Rectal smooth muscle tissue (tissue), 1 donor: Measurements from ENCODE around the gene DHRS7B.
"Not testable (repeated sequence)": the region's sequence is repeated elsewhere in the genome, so short reads cannot be mapped to it uniquely, and the experiment has no call there.

ENCODE experiments used
- H3K27ac ChIP-seq: one replicate; pipeline ENCODE4 v1.7.0; 2013; ENCODE audit warnings: low read depth, low read length, inconsistent platforms
- H3K27me3 ChIP-seq: one replicate; pipeline ENCODE4 v1.7.0; 2013; ENCODE audit warnings: low read length; ENCODE audit not compliant: control insufficient read depth, insufficient read depth
- H3K36me3 ChIP-seq: one replicate; pipeline ENCODE4 v1.7.0; 2013; ENCODE audit warnings: low read length; ENCODE audit not compliant: control insufficient read depth, insufficient read depth
- H3K4me1 ChIP-seq: one replicate; pipeline ENCODE4 v1.7.0; 2013; ENCODE audit warnings: low read length; ENCODE audit not compliant: control insufficient read depth, insufficient read depth
- H3K4me3 ChIP-seq: one replicate; pipeline ENCODE4 v1.7.0; 2013; ENCODE audit warnings: low read length
- H3K9ac ChIP-seq: one replicate; pipeline ENCODE4 v1.7.0; 2013; ENCODE audit warnings: low read length

Gene DHRS7B

GRCh38 chr17:21143695-21144094 is 16.9 kb downstream of the DHRS7B start:
- Histone ChIP-seq H3K9ac (no peak overlapping the region), H3K27ac (no peak overlapping the region), H3K4me1 (no peaks in the 10 kb centered on the region), H3K4me3 (no peak overlapping the region), H3K36me3 (no peaks in the 10 kb centered on the region), H3K27me3 (no peaks in the 10 kb centered on the region)

- H3K4me1 ChIP-seq, H3K27ac ChIP-seq, H3K36me3 ChIP-seq, H3K9ac ChIP-seq, H3K27me3 ChIP-seq, H3K4me3 ChIP-seq: not testable (repeated sequence)
These were observed 17.5 kb downstream of the DHRS7B start for GRCh38 chr17:21144299-21144698.

GRCh38 chr17:21146362-21147015 is 19.7 kb downstream of the DHRS7B start:
- no peak overlapping the region for H3K4me3 ChIP-seq
- no peaks in the 10 kb centered on the region for H3K4me1 ChIP-seq
- no peaks in the 10 kb centered on the region for H3K36me3 ChIP-seq
- no peak overlapping the region for H3K9ac ChIP-seq
- H3K27me3 ChIP-seq, result no peaks in the 10 kb centered on the region
- no peak overlapping the region for H3K27ac ChIP-seq

GRCh38 chr17:21149621-21150020 is 22.9 kb downstream of the DHRS7B start:
- Histone ChIP-seq H3K9ac (no peak overlapping the region), H3K4me3 (no peak overlapping the region), H3K4me1 (no peaks in the 10 kb centered on the region), H3K36me3 (no peaks in the 10 kb centered on the region), H3K27ac (no peak overlapping the region), H3K27me3 (no peaks in the 10 kb centered on the region)

GRCh38 chr17:21152731-21153130 is 26.0 kb downstream of the DHRS7B start:
- Histone ChIP-seq H3K9ac (no peak overlapping the region), H3K27me3 (no peaks in the 10 kb centered on the region), H3K36me3 (no peaks in the 10 kb centered on the region), H3K27ac (no peak overlapping the region), H3K4me3 (no peak overlapping the region), H3K4me1 (no peaks in the 10 kb centered on the region)

- Histone ChIP-seq H3K4me3 (no peak overlapping the region), H3K9ac (no peak overlapping the region), H3K27ac (no peak overlapping the region), H3K4me1 (peaks cover 6% of the 10 kb centered on the region), H3K36me3 (no peaks in the 10 kb centered on the region), H3K27me3 (no peaks in the 10 kb centered on the region)
These were observed 31.0 kb downstream of the DHRS7B start for GRCh38 chr17:21157586-21158370.

GRCh38 chr17:21160401-21160800 is 33.6 kb downstream of the DHRS7B start:
- no peaks in the 10 kb centered on the region for H3K27me3 ChIP-seq
- no peak overlapping the region for H3K4me3 ChIP-seq
- H3K27ac ChIP-seq, result no peak overlapping the region
- no peak overlapping the region for H3K9ac ChIP-seq
- H3K36me3 ChIP-seq, result no peaks in the 10 kb centered on the region
- H3K4me1 ChIP-seq, result peaks cover 6% of the 10 kb centered on the region

GRCh38 chr17:21161498-21162393 is 35.0 kb downstream of the DHRS7B start:
- Histone ChIP-seq H3K4me1 (peaks cover 15% of the 10 kb centered on the region), H3K27ac (peak overlapping the region; percentile 58), H3K36me3 (no peaks in the 10 kb centered on the region), H3K9ac (no peak overlapping the region), H3K27me3 (no peaks in the 10 kb centered on the region), H3K4me3 (no peak overlapping the region)

- Histone ChIP-seq H3K4me1 (peaks cover 21% of the 10 kb centered on the region), H3K27ac (peak overlapping the region; percentile 58), H3K4me3 (no peak overlapping the region), H3K27me3 (no peaks in the 10 kb centered on the region), H3K36me3 (no peaks in the 10 kb centered on the region), H3K9ac (no peak overlapping the region)
These were observed 35.6 kb downstream of the DHRS7B start for GRCh38 chr17:21162394-21162775.

- Histone ChIP-seq H3K27ac (no peak overlapping the region), H3K4me3 (no peak overlapping the region), H3K4me1 (peaks cover 24% of the 10 kb centered on the region), H3K36me3 (no peaks in the 10 kb centered on the region), H3K9ac (no peak overlapping the region), H3K27me3 (no peaks in the 10 kb centered on the region)
These were observed 36.3 kb downstream of the DHRS7B start for GRCh38 chr17:21163101-21163500.

GRCh38 chr17:21164216-21164615 is 37.5 kb downstream of the DHRS7B start:
- Histone ChIP-seq H3K4me1 (peaks cover 24% of the 10 kb centered on the region), H3K27me3 (no peaks in the 10 kb centered on the region), H3K27ac (no peak overlapping the region), H3K9ac (no peak overlapping the region), H3K4me3 (no peak overlapping the region), H3K36me3 (no peaks in the 10 kb centered on the region)

- no peaks in the 10 kb centered on the region for H3K27me3 ChIP-seq
- no peak overlapping the region for H3K9ac ChIP-seq
- no peaks in the 10 kb centered on the region for H3K36me3 ChIP-seq
- H3K4me1 ChIP-seq, result peaks cover 24% of the 10 kb centered on the region
- no peak overlapping the region for H3K27ac ChIP-seq
- H3K4me3 ChIP-seq, result no peak overlapping the region
These were observed 37.9 kb downstream of the DHRS7B start for GRCh38 chr17:21164620-21165019.
